Stimulated activated CD4-positive, alpha-beta T cell treated with anti-CD3 and anti-CD28 coated beads, Interleukin-12 subunit alpha, Interleukin-12 subunit beta, amount 100 ng/mL, for 4 hours (primary cell): Measurements from ENCODE around the gene ALDH6A1.

Experiments
- DNase-seq: peaks from one replicate; pipeline ENCODE4 v3.0.0-alpha.2; 2020

ALDH6A1 gene

DNA sequence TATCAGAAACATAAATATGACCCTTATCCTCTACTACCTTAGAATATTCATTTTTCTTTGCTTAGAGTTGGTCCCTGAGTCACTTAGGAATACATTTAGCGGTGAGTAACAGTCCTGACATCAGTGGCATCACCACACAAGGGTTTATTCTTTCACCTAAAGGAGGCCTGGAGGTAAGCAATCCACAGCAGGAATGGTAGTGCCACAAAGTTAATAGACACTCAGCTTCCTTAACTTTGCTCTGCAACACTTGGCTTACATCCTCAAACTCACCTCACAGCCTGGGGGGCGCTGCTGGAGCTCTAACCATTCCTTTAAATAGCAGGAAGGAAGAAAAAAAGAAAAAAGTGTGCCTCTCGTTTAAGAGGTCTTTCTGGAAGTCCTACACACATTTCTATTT is 36.0 kb downstream of the ALDH6A1 start:
- no peak for DNase-seq

- DNase-seq = no peak
These were observed 38.7 kb downstream of the ALDH6A1 start for GRCh38 chr14:74045522-74045921.

- no peak for DNase-seq
These were observed 42.0 kb downstream of the ALDH6A1 start for GRCh38 chr14:74042296-74042695.

GRCh38 chr14:74038020-74038859 is 46.0 kb downstream of the ALDH6A1 start:
- DNase-seq = no peak

- no peak for DNase-seq
These were observed 48.7 kb downstream of the ALDH6A1 start for GRCh38 chr14:74035556-74035955.

GRCh38 chr14:74034572-74034971 is 49.7 kb downstream of the ALDH6A1 start:
- DNase-seq = no peak

GRCh38 chr14:74029136-74029535 is 55.1 kb downstream of the ALDH6A1 start:
- no peak for DNase-seq

DNA sequence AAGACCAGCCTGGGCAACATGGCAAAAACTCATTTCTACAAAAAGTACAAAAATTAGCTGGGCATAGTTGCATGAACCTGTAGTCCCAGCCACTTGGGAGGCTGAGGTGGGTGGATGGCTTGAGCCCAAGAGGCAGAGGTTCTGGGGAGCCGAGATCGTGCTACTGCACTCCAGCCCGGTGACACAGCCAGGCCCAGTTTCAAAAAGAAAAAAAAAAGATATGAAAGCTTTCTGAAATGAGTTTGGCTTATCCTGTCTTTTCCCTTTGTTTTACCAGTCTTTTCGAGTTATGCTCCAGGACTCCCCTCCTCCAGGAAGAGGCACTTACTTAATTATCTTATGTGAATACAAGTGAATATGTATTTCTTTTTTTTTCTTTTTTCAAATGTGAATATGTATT is 61.9 kb downstream of the ALDH6A1 start:
- no peak for DNase-seq

DNA sequence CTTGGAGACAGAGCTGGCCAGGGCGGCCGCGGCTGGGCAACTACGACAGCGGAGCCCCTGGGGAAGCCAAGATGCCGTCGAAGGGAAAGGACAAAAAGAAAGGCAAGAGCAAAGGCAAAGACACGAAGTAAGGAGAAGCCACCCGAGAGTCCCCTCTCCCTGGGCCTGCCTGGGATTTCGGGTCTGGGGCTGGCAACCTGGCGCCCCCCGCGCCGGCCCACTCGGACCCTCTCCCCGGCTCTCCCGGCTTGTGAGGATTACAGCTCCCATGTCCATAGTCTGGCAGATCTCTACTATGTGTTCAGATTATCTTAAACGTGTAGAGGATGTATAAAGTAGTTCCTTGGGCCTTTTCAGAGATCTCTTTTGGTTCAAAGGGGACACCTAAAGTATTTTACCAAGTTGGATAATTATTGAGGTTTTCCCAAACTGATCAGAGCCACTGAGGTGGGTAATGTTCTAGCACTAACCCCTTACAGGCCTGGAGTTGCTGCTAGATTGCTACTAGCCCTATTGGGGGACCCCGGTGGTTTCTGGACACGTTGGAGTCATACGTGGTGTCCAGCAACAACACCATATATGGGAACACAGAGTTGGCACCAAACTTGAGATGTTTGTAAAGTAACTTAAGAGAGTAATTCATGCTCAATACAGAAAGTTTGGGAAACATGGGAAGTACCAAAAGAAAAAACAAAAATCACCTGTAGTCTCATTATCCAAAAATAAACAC is 64.7 kb downstream of the ALDH6A1 start:
- no peak for DNase-seq

DNA sequence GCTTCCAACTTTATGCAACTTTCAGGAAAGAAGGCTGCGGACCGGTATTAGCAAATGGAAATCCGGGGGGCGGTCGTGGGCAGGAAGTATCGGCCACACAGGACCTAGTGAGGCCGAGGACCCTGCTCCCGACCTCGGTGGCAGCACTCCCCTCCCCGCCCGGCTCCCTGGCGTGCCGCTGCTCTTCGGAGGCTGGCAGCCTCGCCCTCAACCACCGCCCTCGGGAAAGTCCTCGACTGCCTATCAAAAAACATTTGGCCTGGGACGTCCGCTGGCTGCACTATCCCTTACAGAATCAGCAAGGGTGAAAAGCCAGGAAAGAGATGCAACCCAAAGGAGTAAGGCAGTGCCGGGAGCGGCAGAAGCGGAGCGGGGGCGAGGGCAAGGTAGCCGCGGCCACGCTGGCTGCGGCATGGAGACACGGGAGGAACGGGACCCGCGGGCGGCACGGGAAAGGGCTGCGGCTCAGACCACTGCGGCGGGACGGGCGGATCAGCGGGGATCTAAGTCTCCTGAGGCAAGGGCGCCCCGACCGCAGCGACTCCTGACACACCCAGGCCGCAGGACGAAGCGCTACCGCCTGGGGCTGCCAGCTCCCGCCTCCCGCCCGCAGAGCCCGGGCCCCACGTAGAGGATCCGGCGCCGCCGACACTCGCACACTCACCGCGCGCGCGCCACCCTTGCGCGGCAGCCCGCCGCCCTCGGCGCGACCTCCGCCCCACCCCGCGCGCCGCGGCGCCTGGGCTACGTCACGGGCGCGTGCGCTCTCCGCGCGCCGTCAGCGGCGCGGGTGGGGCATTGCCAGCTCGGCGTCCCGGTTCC is 65.5 kb downstream of the ALDH6A1 start, which contains the start of the genes BBOF1 and ENTPD5:
Gene BBOF1 (plus strand): TSS at position 764 of the 822 bp plus-strand sequence. CDS start 130 bp downstream, outside the sequence.
Gene ENTPD5 (minus strand): TSS at position 703 of the 822 bp plus-strand sequence. CDS start 31,186 bp downstream, outside the sequence.
- DNase-seq = peak; percentile 82

DNA sequence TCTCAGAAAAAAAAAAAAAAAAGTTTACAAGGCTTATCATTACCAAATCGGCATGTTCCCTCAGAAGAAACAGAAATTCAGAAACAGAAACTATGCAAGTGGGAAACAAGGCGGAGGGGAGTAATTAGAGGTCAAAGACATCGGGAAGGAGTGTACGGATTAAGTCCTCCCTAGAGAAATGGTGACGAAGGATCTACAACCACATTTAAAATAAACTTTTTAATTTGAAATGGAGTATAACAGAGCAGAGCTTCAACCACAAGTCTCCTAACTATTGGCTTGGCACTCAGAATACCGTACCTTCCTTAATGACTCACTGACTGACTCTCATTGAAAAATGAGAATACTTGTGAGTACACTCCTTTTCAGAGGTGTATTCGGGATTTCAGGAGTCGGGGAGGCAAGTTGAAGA is 66.1 kb downstream of the ALDH6A1 start:
- DNase-seq = no peak

DNA sequence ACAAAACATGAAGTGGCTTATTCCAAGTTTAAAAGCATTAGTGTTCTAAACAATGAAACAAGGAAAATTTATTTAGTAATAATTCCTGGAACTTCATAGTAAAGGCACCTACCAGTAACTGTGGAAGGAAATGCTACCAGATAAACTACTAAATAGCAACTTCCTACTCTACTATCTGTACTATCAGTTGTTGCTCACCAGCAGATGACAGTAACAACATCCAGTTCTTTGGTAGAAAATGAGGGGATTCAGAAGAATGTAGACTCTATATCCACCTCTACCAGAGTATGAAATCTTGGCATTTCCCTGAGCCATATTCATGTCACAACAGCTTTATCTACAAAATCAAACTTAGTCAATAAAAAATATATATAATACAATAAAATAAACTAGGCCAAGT is 68.3 kb downstream of the ALDH6A1 start:
- DNase-seq = no peak

DNA sequence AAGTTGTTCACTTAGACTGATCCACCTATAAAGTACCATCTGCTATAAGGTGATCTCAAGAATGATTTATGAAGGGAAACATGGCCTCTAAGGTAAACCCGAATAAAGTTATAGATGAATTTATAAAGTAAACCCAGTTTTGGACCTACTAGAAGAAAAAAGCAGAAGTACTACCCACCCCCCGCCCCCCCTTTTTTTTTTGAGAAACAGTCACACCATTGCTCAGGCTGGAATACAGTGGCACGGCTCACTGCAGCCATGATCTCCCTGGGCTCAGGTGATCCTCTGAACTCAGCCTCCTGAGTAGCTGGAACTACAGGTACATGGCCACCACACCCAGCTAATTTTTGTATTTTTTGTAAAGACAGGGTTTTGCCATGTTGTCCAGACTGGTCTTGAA is 69.1 kb downstream of the ALDH6A1 start:
- no peak for DNase-seq

GRCh38 chr14:74014299-74014698 is 70.0 kb downstream of the ALDH6A1 start:
- DNase-seq = no peak

GRCh38 chr14:74008843-74009499 is 75.3 kb downstream of the ALDH6A1 start:
- DNase-seq = no peak
